ENCODE measurements around the gene CEP135.

CEP135 gene

DNA sequence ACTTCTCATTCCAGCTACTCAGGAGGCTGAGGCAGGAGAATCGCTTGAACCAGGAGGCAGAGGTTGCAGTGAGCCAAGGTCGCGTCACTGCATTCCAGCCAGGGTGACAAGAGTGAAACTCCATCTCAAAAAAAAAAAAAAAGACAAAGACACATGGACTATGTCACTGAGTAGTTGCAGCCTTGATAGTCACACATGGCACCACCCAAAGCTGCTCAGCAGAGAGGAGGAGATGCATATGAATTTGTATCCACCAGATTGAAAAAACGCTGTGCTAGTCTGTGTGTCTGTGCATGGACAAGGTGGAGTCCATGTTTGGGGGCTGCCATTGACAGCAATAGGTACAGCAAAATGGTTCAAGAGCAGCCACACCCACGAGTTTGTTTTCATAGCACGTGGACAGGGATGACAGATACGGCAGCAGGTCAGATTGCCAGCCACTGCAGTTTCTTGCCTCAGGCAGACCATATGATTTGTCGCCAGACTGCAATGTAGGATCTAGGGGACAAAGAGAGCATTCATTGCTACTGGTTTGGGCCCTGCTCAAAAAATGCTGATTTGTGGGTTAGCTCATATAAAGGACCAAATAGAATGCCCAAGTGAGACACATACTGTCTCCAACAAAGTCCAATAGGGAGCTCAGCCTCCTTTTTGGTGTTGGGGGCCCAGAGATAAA is 89.9 kb downstream of the CEP135 start:
- DNase-seq (ENCODE audit: low spot score): no peak
- no peak overlapping the region for H3K4me3 ChIP-seq
- no peak overlapping the region for H3K27ac ChIP-seq
- TF ChIP-seq, protein P1, sequence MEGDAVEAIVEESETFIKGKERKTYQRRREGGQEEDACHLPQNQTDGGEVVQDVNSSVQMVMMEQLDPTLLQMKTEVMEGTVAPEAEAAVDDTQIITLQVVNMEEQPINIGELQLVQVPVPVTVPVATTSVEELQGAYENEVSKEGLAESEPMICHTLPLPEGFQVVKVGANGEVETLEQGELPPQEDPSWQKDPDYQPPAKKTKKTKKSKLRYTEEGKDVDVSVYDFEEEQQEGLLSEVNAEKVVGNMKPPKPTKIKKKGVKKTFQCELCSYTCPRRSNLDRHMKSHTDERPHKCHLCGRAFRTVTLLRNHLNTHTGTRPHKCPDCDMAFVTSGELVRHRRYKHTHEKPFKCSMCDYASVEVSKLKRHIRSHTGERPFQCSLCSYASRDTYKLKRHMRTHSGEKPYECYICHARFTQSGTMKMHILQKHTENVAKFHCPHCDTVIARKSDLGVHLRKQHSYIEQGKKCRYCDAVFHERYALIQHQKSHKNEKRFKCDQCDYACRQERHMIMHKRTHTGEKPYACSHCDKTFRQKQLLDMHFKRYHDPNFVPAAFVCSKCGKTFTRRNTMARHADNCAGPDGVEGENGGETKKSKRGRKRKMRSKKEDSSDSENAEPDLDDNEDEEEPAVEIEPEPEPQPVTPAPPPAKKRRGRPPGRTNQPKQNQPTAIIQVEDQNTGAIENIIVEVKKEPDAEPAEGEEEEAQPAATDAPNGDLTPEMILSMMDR (IDR thresholded peaks at IDR 0.05): no peak

DNA sequence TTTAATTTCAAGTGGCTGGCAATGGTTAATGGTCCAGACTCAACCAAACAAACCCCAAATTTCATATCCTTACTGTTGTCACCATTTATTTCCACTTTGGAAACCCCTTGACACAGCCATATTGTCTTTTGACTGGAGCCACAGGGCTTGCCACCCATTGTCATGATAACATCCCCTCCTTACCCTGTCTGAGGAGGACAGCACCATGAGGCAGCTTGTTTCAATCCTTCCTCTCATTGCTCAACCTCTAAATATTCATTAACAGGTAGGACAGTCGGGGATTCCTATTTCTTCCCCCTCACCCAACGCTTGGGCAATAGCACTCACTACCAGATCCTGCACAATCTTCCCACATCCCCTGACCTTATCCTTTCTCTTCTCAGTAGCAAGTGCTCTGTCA is 92.1 kb downstream of the CEP135 start:
- Histone ChIP-seq H3K27ac (no peak overlapping the region), H3K4me3 (no peak overlapping the region)
- DNase-seq (ENCODE audit: low spot score): no peak
- TF ChIP-seq, protein P1 (IDR thresholded peaks at IDR 0.05): no peak

DNA sequence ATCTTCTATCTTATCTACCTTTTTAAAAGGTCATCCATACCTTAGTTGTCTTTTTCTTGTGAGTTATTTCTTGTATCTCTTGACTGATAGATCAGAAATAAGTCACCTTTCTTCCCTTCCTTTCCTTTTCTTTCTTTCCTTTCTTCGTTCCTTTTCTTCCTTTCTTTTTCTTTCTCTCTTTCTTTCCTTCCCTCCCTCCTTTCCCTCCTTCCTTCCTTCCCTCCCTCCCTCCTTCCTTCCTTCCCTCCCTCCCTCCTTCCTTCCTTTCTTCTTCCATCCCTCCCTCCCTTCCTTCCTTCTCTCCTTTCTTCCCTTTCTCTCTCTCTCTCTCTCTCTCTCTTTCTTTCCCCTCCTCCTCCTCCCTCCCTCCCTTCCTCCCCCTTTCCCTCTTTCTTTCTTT is 93.5 kb downstream of the CEP135 start:
- no peak for DNase-seq (ENCODE audit: low spot score)
- H3K4me3 ChIP-seq: no peak overlapping the region
- no peak overlapping the region for H3K27ac ChIP-seq
- TF ChIP-seq, protein P1 (IDR thresholded peaks at IDR 0.05): no peak

DNA sequence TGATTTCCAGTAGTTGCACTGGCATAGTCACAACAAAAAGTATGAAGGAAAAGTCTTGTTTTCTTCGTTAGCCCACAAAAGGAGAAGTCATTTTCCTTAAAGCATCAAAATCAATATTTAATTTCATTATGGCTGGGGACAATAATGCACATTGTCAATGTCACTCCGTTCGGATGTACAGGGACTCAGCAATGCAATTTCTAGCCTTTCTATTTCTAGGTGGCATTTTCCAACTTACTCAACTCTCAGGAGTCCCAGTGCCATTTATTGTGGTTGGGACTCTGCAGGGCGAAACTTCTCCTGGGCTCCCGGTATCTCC is 99.6 kb downstream of the CEP135 start:
- DNase-seq (ENCODE audit: low spot score): no peak
- H3K27ac ChIP-seq: peak overlapping the region in 1 of 2 donors; percentile 54
- peak overlapping the region; percentile 86 for H3K4me3 ChIP-seq
- TF ChIP-seq, protein P1 (IDR thresholded peaks at IDR 0.05): no peak

DNA sequence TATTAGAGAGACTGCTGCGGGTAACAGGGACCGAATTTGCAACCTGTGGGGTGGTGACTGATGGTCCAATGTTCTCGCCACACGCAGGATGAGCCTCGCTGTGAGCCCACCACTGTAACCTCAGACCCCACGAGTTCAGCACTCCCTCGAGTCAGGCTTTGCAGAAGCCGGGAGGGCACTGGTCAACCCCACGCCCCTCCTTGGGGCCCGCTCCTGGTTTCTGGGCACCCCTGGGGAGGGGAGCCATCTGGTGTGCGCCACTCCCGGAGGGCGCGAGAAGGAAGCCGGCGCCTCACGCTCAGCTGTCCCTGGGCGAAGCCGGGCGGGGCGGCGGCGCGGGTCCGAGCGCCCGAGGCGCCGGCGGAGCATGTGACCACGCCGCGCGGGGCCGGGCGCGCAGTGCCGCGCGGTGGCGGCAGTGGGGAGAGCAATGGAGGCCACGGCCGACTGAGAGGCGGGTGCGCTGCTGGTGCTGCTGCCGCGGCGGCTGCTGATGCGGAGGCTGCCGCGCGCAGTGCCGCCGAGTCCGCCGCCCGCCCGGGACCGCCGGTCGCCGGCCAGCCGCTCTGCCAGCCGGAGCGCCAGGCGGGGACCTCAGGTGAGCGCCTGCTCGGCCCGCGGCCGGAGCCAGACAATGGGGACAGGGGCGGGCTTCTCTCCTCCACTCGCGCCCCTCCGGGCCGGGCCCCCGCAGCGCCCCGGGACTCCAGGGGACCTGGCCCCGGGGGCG is 100.1 kb downstream of the CEP135 start:
- no peak for DNase-seq (ENCODE audit: low spot score)
- peak overlapping the region; percentile 21 to 54 for H3K27ac ChIP-seq
- peak overlapping the region; percentile 86 for H3K4me3 ChIP-seq
- TF ChIP-seq, protein P1 (IDR thresholded peaks at IDR 0.05): no peak

DNA sequence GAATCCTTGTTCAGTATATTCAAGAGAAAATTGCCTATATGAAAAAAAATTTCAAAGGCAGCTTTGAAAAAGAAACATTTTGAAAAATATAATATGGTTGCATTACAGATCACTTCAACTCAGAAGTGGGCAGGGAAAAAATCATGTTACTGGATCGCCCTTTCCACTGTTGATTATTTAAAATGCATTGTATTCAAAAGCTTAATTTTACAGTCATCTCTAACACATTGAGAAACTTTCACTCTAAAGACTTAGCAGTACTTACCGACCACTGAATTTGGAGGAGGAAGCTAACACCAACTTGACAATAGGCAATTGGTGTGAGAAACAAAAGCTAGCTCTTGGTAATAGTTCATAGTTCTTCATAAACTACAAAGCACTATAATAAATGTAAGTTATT is 101.9 kb downstream of the CEP135 start:
- no peak overlapping the region for H3K4me3 ChIP-seq
- H3K27ac ChIP-seq: no peak overlapping the region
- TF ChIP-seq, protein P1 (IDR thresholded peaks at IDR 0.05): no peak
- DNase-seq (ENCODE audit: low spot score): no peak

Data from coronary artery (tissue), 2 donors.